IMR-90 (cell line): ENCODE results near the gene HSPG2. TPM values are rescaled to one million over a fixed set of nuclear protein-coding genes. Genes with fewer than 3 reads are reported as not detected.
A peak's percentile ranks its signal among the peaks of the same experiment; 100 is the strongest.

Experiments used
- ATAC-seq: fragments of 200-7000 bp; cut with Tn5 transposase; 2 replicates; pipeline ENCODE4 v1.9.1; 2020; ENCODE audit warnings: low read depth, mild to moderate bottlenecking, moderate library complexity
- BruUV-seq: library from RNA; stranded (reverse); fragments of 400-500 nt; replicated peaks from 2 replicates; lab custom pipeline; 2021; lab: Mats Ljungman, UMichigan
- CTCF ChIA-PET: fragments of 300-600 bp; formaldehyde crosslinking; extraction: SDS; loops from one replicate; lab custom pipeline; 2021; ENCODE audit warnings: antibody characterized with exemption; lab: Yijun Ruan, JAX
- POLR2A ChIA-PET: fragments of 300-600 bp; sonication (Branson Sonifier 250); formaldehyde crosslinking; loops from one replicate; lab custom pipeline; 2022; ENCODE audit warnings: antibody characterized with exemption; ENCODE audit not compliant: unreplicated experiment; lab: Charles Lee
- DNase-seq: peaks from one replicate; pipeline ENCODE4 v3.0.0; 2013
- H2AFZ ChIP-seq: replicated peaks from 2 replicates; pipeline ENCODE3; 2013; ENCODE audit warnings: low read length, mild to moderate bottlenecking; ENCODE audit not compliant: poor library complexity
- H2AK5ac ChIP-seq: 2 replicates; pipeline ENCODE4 v1.6.1; 2013; ENCODE audit warnings: low read depth, low read length, inconsistent platforms
- H2AK9ac ChIP-seq: replicated peaks from 2 replicates; pipeline ENCODE3; 2013; ENCODE audit warnings: mild to moderate bottlenecking, low read depth, low read length, moderate library complexity; ENCODE audit not compliant: poor library complexity
- H2BK120ac ChIP-seq: 2 replicates; pipeline ENCODE4 v1.6.1; 2013; ENCODE audit warnings: low read depth, low read length, inconsistent platforms
- H2BK15ac ChIP-seq: 3 replicates; pipeline ENCODE4 v1.6.1; 2013; ENCODE audit warnings: low read depth, low read length, inconsistent platforms
- H2BK20ac ChIP-seq: 2 replicates; pipeline ENCODE4 v1.6.1; 2013; ENCODE audit warnings: low read depth, mild to moderate bottlenecking, inconsistent platforms, low read length, moderate library complexity
- H2BK5ac ChIP-seq: 2 replicates; pipeline ENCODE4 v1.6.1; 2013; ENCODE audit warnings: mild to moderate bottlenecking, low read depth, low read length, inconsistent platforms; ENCODE audit not compliant: poor library complexity, severe bottlenecking
- H3K14ac ChIP-seq: replicated peaks from 2 replicates; pipeline ENCODE4 v1.6.1; 2013; ENCODE audit warnings: low read depth, low read length, inconsistent platforms
- H3K18ac ChIP-seq: 2 replicates; pipeline ENCODE4 v1.6.1; 2013; ENCODE audit warnings: low read depth, low read length, control low read depth
- H3K23ac ChIP-seq: 2 replicates; pipeline ENCODE4 v1.6.1; 2013; ENCODE audit warnings: low read depth, low read length, inconsistent platforms
- H3K27ac ChIP-seq: 2 replicates; pipeline ENCODE4 v1.5.1; 2013; ENCODE audit warnings: mild to moderate bottlenecking, control low read depth, low read length; ENCODE audit not compliant: insufficient read depth
- H3K27me3 ChIP-seq: 2 replicates; pipeline ENCODE4 v1.6.1; 2013; ENCODE audit warnings: low read length; ENCODE audit not compliant: control insufficient read depth, insufficient read depth
- H3K36me3 ChIP-seq: 2 replicates; pipeline ENCODE4 v1.6.1; 2013; ENCODE audit warnings: low read length, mixed read lengths; ENCODE audit not compliant: control insufficient read depth, insufficient read depth
- H3K4ac ChIP-seq: 2 replicates; pipeline ENCODE4 v1.6.1; 2013; ENCODE audit warnings: low read depth, low read length, inconsistent platforms
- H3K4me1 ChIP-seq: 2 replicates; pipeline ENCODE4 v1.6.1; 2013; ENCODE audit warnings: low read length, mixed read lengths; ENCODE audit not compliant: control insufficient read depth, insufficient read depth
- H3K4me2 ChIP-seq: 2 replicates; pipeline ENCODE4 v1.6.1; 2013; ENCODE audit warnings: low read depth, mild to moderate bottlenecking, control low read depth, low read length, moderate library complexity
- H3K4me3 ChIP-seq: 2 replicates; pipeline ENCODE4 v1.5.1; 2013; ENCODE audit warnings: low read depth, mild to moderate bottlenecking, control low read depth, low read length, moderate library complexity; ENCODE audit not compliant: insufficient read depth
- H3K56ac ChIP-seq: 2 replicates; pipeline ENCODE4 v1.6.1; 2013; ENCODE audit warnings: low read length, inconsistent platforms; ENCODE audit not compliant: insufficient read depth; ENCODE audit errors: extremely low read depth
- H3K79me1 ChIP-seq, 2 experiments: 2 replicates each; pipeline ENCODE4 v1.6.1; 2013; ENCODE audit warnings: low read length in 2 of 2, inconsistent platforms in 1 of 2, low read depth in 1 of 2
- H3K9ac ChIP-seq: 2 replicates; pipeline ENCODE4 v1.6.1; 2013; ENCODE audit warnings: low read depth, low read length, control low read depth
- H3K9me1 ChIP-seq: 2 replicates; pipeline ENCODE4 v1.6.1; 2013; ENCODE audit warnings: low read length, inconsistent platforms; ENCODE audit not compliant: insufficient read depth
- H3K9me3 ChIP-seq: 2 replicates; pipeline ENCODE4 v1.6.1; 2013; ENCODE audit warnings: low read length; ENCODE audit not compliant: control insufficient read depth, insufficient read depth
- H4K20me1 ChIP-seq: 2 replicates; pipeline ENCODE4 v1.6.1; 2013; ENCODE audit warnings: low read length, inconsistent platforms; ENCODE audit not compliant: insufficient read depth
- H4K5ac ChIP-seq: 2 replicates; pipeline ENCODE4 v1.6.1; 2013; ENCODE audit warnings: mild to moderate bottlenecking, low read depth, low read length, control low read depth
- H4K8ac ChIP-seq, 2 experiments: 2 replicates each; pipeline ENCODE4 v1.6.1; 2013; ENCODE audit warnings: low read depth in 2 of 2, low read length in 2 of 2, control low read depth in 1 of 2, inconsistent platforms in 1 of 2
- H4K91ac ChIP-seq: 2 replicates; pipeline ENCODE4 v1.6.1; 2013; ENCODE audit warnings: low read depth, low read length, inconsistent platforms; ENCODE audit not compliant: insufficient read depth
- BHLHE40 ChIP-seq: fragments of 150-350 bp; IDR thresholded peaks from 2 replicates; pipeline ENCODE4 v1.6.1; 2016; ENCODE audit warnings: mild to moderate bottlenecking, low read depth, low read length
- CEBPB ChIP-seq: IDR thresholded peaks from 2 replicates; pipeline ENCODE4 v1.6.1; 2012; ENCODE audit warnings: low read depth, low read length, improper control_type of control experiment
- CHD1 ChIP-seq: IDR thresholded peaks from 2 replicates; pipeline ENCODE4 v1.6.1; 2012; ENCODE audit warnings: low read depth, low read length, improper control_type of control experiment
- FOS ChIP-seq: fragments of 150-350 bp; IDR thresholded peaks from 2 replicates; pipeline ENCODE4 v1.6.1; 2016; ENCODE audit warnings: low read depth, low read length
- MAFK ChIP-seq: IDR thresholded peaks from 2 replicates; pipeline ENCODE4 v1.6.1; 2012; ENCODE audit warnings: low read depth, low read length, improper control_type of control experiment
- MXI1 ChIP-seq: IDR thresholded peaks from 2 replicates; pipeline ENCODE4 v1.6.1; 2012; ENCODE audit warnings: low read depth, mild to moderate bottlenecking, low read length, moderate library complexity, borderline replicate concordance
- NFE2L2 ChIP-seq: fragments of 150-350 bp; IDR thresholded peaks from 2 replicates; pipeline ENCODE4 v1.6.1; 2016; ENCODE audit warnings: low read depth, mild to moderate bottlenecking, low read length
- POLR2A ChIP-seq: IDR thresholded peaks from 2 replicates; pipeline ENCODE4 v1.6.1; 2012; ENCODE audit warnings: mild to moderate bottlenecking, low read depth, low read length
- RAD21 ChIP-seq: IDR thresholded peaks from 2 replicates; pipeline ENCODE4 v1.6.1; 2012; ENCODE audit warnings: low read length, improper control_type of control experiment
- RCOR1 ChIP-seq: IDR thresholded peaks from 2 replicates; pipeline ENCODE4 v1.6.1; 2012; ENCODE audit warnings: mild to moderate bottlenecking, low read length, improper control_type of control experiment; ENCODE audit not compliant: insufficient replicate concordance
- RFX5 ChIP-seq: IDR thresholded peaks from 2 replicates; pipeline ENCODE4 v1.8.0; 2012; ENCODE audit warnings: low read depth, mild to moderate bottlenecking, low read length, moderate library complexity
- SMC3 ChIP-seq: fragments of 150-350 bp; IDR thresholded peaks from 2 replicates; pipeline ENCODE4 v1.6.1; 2016; ENCODE audit warnings: low read depth, mild to moderate bottlenecking, antibody characterized with exemption, low read length, moderate library complexity
- WGBS, 2 experiments: methylation state at CpG; one replicate each; pipeline versions ENCODE4 v1.1.5 to v1.1.7; 2013; ENCODE audit warnings: missing lambda C conversion rate in 2 of 2; ENCODE audit not compliant: insufficient read length in 1 of 2; ENCODE audit errors: extremely low coverage in 2 of 2; 5-methylcytosine and 5-hydroxymethylcytosine counted together
- dilution Hi-C: fragments of 300-500 bp; cut with HindIII; formaldehyde crosslinking; loops from one replicate; pipeline ENCODE4 v1.14.3; 2018; ENCODE audit warnings: low sequenced_read_pairs; ENCODE audit not compliant: unreplicated experiment
- in situ Hi-C: fragments of 300-500 bp; cut with MboI; formaldehyde crosslinking; loops from 3 replicates; pipeline ENCODE4 v1.14.3; 2019; ENCODE audit warnings: low sequenced_read_pairs, inconsistent platforms, mixed read lengths
- intact Hi-C: fragments of 100-400 bp; cut with micrococcal nuclease; formaldehyde crosslinking; loops from 2 replicates; pipeline ENCODE4 v1.10.0; 2022
- polyA plus RNA-seq, 3 experiments: library from polyadenylated mRNA; depleted of rRNA; stranded (reverse); fragments of >200 nt; gene quantifications; 2 replicates each; pipeline ENCODE4 v1.2.3, GENCODE V29; 2012; ENCODE audit warnings: low replicate concordance in 1 of 3
- total RNA-seq: library from RNA; depleted of rRNA; stranded (reverse); fragments of >200 nt; gene quantifications from 2 replicates; pipeline ENCODE4 v1.2.3, GENCODE V29; 2012
- TF ChIP-seq, protein P1 (sequence below): fragments of 150-350 bp; IDR thresholded peaks from 2 replicates; pipeline ENCODE4 v1.6.1; 2016; ENCODE audit warnings: low read depth, mild to moderate bottlenecking, low read length, moderate library complexity, borderline replicate concordance
- TF ChIP-seq, protein P2 (sequence below): conservative IDR thresholded peaks from 2 replicates; pipeline ENCODE4 v1.5.1; 2012; ENCODE audit warnings: mild to moderate bottlenecking, low read depth, low read length, improper control_type of control experiment
- TF ChIP-seq, protein P3 (sequence below): fragments of 150-350 bp; IDR thresholded peaks from 2 replicates; pipeline ENCODE4 v1.6.1; 2017; ENCODE audit warnings: mild to moderate bottlenecking, antibody characterized with exemption, low read length, low read depth

Gene HSPG2
- total and polyA plus RNA-seq, 2 of the 4 experiments (the other 2 are of a cell fraction), result 15.8 to 94.0 TPM

GRCh38 chr1:21935393-21935804 lies 1.7 kb downstream of the HSPG2 start:
- no peaks in the 10 kb centered on the region for H3K27me3 ChIP-seq
- peak overlapping the region; percentile 95 for H3K4ac ChIP-seq
- ChIA-PET CTCF (no interaction called here), POLR2A (interaction anchor here (1.0 kb wide), 1 partner anchor 15 kb away, joined by 5 read pairs; no protein-coding TSS in a partner anchor)
- peaks cover 26 to 58% of the 10 kb centered on the region in 2 experiments for H3K79me1 ChIP-seq
- H3K14ac ChIP-seq, result peak overlapping the region; percentile 99
- no TSS peak for BruUV-seq
- H4K5ac ChIP-seq, result peak overlapping the region; percentile 70
- peaks cover 50% of the 10 kb centered on the region for H3K4me1 ChIP-seq
- peak overlapping the region; percentile 96; the same call in 1 of the 2 replicates for H3K23ac ChIP-seq
- 31% methylated on average over 4 of the region's 10 CpGs; no CpG with 5 or more reads in 1 of the 2 experiments for WGBS, 2 experiments
- peak overlapping the region; percentile 99 for H2AK9ac ChIP-seq
- H3K4me2 ChIP-seq, result peak overlapping the region; percentile 96
- in situ Hi-C loops, result no loop called here
- peak overlapping the region; percentile 63 for H4K91ac ChIP-seq
- H3K9me1 ChIP-seq, result peaks cover 42% of the 10 kb centered on the region
- H2BK5ac ChIP-seq, result peak overlapping the region; percentile 84
- peak overlapping the region; percentile 75 to 84 for H4K8ac ChIP-seq
- intact Hi-C loops, result loop anchor here (5.0 to 10.0 kb wide), 2 partner anchors 68 to 151 kb away; partner anchors contain the start of gene USP48
- peak overlapping the region; percentile 30 for H2BK20ac ChIP-seq
- peak overlapping the region; percentile 65; the same call in 1 of the 2 replicates for H3K4me3 ChIP-seq
- DNase-seq (peak; percentile 47), ATAC-seq (no peak)
- peak overlapping the region; percentile 0 for H2AFZ ChIP-seq
- H3K18ac ChIP-seq, result peak overlapping the region; percentile 32
- peak overlapping the region; percentile 84 for H3K27ac ChIP-seq
- peak overlapping the region; percentile 78 for H2BK120ac ChIP-seq
- peak overlapping the region; percentile 84; the same call in 2 of the 3 replicates for H2BK15ac ChIP-seq
- H3K9me3 ChIP-seq, result no peaks in the 10 kb centered on the region
- peak overlapping the region; percentile 53; the same call in 1 of the 2 replicates for H3K56ac ChIP-seq
- H3K36me3 ChIP-seq, result no peaks in the 10 kb centered on the region
- dilution Hi-C loops, result no loop called here
- H4K20me1 ChIP-seq, result 0 out of 2 replicates have a peak, but pooled peaks cover 3% of the 10 kb centered on the region
- peak overlapping the region; percentile 93 for H3K9ac ChIP-seq
- peak overlapping the region; percentile 92 for H2AK5ac ChIP-seq
- TF ChIP-seq RFX5 (no peak), BHLHE40 (no peak), RAD21 (no peak), NFE2L2 (no peak), CEBPB (no peak), SMC3 (no peak), CHD1 (no peak), MAFK (no peak), MXI1 (0 out of 2 replicates have a peak, but pooled peaks have one; percentile 18), FOS (no peak), POLR2A (0 out of 2 replicates have a peak, but pooled peaks have one; percentile 22), RCOR1 (no peak)
- TF ChIP-seq, protein P1, sequence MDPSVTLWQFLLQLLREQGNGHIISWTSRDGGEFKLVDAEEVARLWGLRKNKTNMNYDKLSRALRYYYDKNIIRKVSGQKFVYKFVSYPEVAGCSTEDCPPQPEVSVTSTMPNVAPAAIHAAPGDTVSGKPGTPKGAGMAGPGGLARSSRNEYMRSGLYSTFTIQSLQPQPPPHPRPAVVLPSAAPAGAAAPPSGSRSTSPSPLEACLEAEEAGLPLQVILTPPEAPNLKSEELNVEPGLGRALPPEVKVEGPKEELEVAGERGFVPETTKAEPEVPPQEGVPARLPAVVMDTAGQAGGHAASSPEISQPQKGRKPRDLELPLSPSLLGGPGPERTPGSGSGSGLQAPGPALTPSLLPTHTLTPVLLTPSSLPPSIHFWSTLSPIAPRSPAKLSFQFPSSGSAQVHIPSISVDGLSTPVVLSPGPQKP, result no peak
- TF ChIP-seq, protein P2, sequence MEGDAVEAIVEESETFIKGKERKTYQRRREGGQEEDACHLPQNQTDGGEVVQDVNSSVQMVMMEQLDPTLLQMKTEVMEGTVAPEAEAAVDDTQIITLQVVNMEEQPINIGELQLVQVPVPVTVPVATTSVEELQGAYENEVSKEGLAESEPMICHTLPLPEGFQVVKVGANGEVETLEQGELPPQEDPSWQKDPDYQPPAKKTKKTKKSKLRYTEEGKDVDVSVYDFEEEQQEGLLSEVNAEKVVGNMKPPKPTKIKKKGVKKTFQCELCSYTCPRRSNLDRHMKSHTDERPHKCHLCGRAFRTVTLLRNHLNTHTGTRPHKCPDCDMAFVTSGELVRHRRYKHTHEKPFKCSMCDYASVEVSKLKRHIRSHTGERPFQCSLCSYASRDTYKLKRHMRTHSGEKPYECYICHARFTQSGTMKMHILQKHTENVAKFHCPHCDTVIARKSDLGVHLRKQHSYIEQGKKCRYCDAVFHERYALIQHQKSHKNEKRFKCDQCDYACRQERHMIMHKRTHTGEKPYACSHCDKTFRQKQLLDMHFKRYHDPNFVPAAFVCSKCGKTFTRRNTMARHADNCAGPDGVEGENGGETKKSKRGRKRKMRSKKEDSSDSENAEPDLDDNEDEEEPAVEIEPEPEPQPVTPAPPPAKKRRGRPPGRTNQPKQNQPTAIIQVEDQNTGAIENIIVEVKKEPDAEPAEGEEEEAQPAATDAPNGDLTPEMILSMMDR, result no peak
- TF ChIP-seq, protein P3, sequence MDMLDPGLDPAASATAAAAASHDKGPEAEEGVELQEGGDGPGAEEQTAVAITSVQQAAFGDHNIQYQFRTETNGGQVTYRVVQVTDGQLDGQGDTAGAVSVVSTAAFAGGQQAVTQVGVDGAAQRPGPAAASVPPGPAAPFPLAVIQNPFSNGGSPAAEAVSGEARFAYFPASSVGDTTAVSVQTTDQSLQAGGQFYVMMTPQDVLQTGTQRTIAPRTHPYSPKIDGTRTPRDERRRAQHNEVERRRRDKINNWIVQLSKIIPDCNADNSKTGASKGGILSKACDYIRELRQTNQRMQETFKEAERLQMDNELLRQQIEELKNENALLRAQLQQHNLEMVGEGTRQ, result no peak
